Measurements from ENCODE around the gene ADAM19. TPM values are rescaled to one million over a fixed set of nuclear protein-coding genes. Genes with fewer than 3 reads are reported as not detected.

The ADAM19 gene
- total RNA-seq, 2 donors from 2014 or later: 13.1 to 49.5 TPM

DNA sequence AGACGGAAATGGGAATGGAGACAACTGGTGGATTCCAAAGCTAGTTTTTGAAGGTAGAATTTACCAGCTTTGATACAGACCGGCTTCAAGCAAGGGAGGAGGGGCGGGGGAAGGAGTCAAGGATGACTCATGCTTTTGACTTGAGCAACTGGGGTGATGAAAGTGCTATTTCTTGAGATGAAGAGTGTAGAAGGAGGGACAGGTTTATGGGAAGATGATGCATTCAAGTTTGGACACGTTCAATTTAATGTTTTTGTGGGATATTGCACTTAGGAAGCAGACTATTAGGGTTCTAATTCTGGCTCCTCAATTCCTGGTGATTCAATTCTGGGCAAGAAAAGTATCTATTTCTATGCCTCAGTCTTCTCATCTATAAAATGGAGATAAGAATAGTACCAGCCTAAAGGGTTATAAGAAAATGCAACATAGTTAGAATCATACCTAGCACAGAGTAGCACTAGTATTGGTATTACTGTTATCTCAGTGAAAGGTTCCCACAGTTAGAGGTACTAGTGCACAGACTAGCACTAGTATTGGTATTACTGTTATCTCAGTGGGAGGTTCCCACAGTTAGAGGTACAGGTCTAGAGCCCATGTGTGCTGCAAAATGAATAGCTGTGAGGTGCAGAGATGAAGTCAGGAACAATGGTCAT lies 110.9 kb downstream of the ADAM19 start:
- no peak overlapping the region for H3K4me3 ChIP-seq
- peak; percentile 77 for DNase-seq (ENCODE audit: low spot score)
- no peaks in the 10 kb centered on the region for H3K9me3 ChIP-seq
- H3K27ac ChIP-seq: peak overlapping the region in 1 of 2 donors; percentile 39
- H3K27me3 ChIP-seq: no peaks in the 10 kb centered on the region
- H3K36me3 ChIP-seq: no peaks in the 10 kb centered on the region
- no peak for TF ChIP-seq CTCF (IDR thresholded peaks at IDR 0.05)
- H3K4me1 ChIP-seq: peaks cover 0 to 20% of the 10 kb centered on the region in 2 donors

- H3K4me3 ChIP-seq: no peak overlapping the region
- H3K27me3 ChIP-seq: no peaks in the 10 kb centered on the region
- H3K4me1 ChIP-seq: peaks cover 0 to 20% of the 10 kb centered on the region in 2 donors
- H3K9me3 ChIP-seq: no peaks in the 10 kb centered on the region
- no peak for DNase-seq (ENCODE audit: low spot score)
- peak overlapping the region in 1 of 2 donors; percentile 39 for H3K27ac ChIP-seq
- H3K36me3 ChIP-seq: no peaks in the 10 kb centered on the region
- TF ChIP-seq CTCF (IDR thresholded peaks at IDR 0.05): no peak
Measured at GRCh38 chr5:157463621-157464518, 111.7 kb downstream of the ADAM19 start.

DNA sequence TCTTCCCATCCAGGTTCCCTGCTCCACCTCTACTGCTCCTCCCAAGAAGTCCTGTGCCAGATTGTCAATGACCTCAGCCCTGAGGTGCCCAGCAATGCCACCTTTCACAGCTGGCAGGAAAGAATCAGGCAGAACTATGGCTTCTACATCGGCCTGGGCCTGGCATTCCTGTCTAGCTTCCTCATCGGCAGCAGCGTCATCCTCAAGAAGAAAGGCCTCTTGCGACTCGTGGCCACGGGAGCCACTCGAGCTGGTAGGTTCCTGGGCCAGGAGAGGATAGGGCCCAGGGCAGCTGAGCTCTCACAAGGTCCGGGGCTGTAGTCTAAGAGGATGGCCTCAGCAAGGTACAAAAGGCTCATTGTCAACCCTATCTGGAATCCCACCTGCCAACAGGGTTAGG lies 112.5 kb downstream of the ADAM19 start:
- Histone ChIP-seq H3K9me3 (no peaks in the 10 kb centered on the region), H3K27ac (no peak overlapping the region), H3K4me1 (peaks cover 0 to 20% of the 10 kb centered on the region in 2 donors), H3K27me3 (no peaks in the 10 kb centered on the region), H3K36me3 (no peaks in the 10 kb centered on the region), H3K4me3 (no peak overlapping the region)
- TF ChIP-seq CTCF (IDR thresholded peaks at IDR 0.05): no peak
- DNase-seq (ENCODE audit: low spot score): no peak

- peaks cover 0 to 20% of the 10 kb centered on the region in 2 donors for H3K4me1 ChIP-seq
- no peak for DNase-seq (ENCODE audit: low spot score)
- no peaks in the 10 kb centered on the region for H3K9me3 ChIP-seq
- H3K27me3 ChIP-seq: no peaks in the 10 kb centered on the region
- no peaks in the 10 kb centered on the region for H3K36me3 ChIP-seq
- H3K27ac ChIP-seq: no peak overlapping the region
- no peak for TF ChIP-seq CTCF (IDR thresholded peaks at IDR 0.05)
- H3K4me3 ChIP-seq: no peak overlapping the region
Measured at GRCh38 chr5:157460921-157461792, 114.4 kb downstream of the ADAM19 start.

GRCh38 chr5:157459715-157460599 lies 115.6 kb downstream of the ADAM19 start, which contains the start of gene NIPAL4:
TSS of gene NIPAL4 (plus strand) at chr5:157460213. CDS start at chr5:157460321, 108 bp downstream.
- Histone ChIP-seq H3K36me3 (no peaks in the 10 kb centered on the region), H3K27me3 (no peaks in the 10 kb centered on the region), H3K4me1 (peaks cover 0 to 20% of the 10 kb centered on the region in 2 donors), H3K9me3 (no peaks in the 10 kb centered on the region), H3K27ac (no peak within 1 kb of the TSS), H3K4me3 (peak within 1 kb of the TSS; percentile 43 to 48)
- DNase-seq (ENCODE audit: low spot score): no peak
- no peak for TF ChIP-seq CTCF (IDR thresholded peaks at IDR 0.05)
